Rectal smooth muscle tissue (tissue), 1 donor: ENCODE data around the gene ENPP5.
A peak's percentile ranks its signal among the peaks of the same experiment; 100 is the strongest.
"Not testable (repeated sequence)": the region's sequence is repeated elsewhere in the genome, so short reads cannot be mapped to it uniquely, and the experiment has no call there.

ENCODE experiments used
- H3K27ac ChIP-seq: one replicate; pipeline ENCODE4 v1.7.0; 2013; ENCODE audit warnings: low read depth, low read length, inconsistent platforms
- H3K27me3 ChIP-seq: one replicate; pipeline ENCODE4 v1.7.0; 2013; ENCODE audit warnings: low read length; ENCODE audit not compliant: control insufficient read depth, insufficient read depth
- H3K36me3 ChIP-seq: one replicate; pipeline ENCODE4 v1.7.0; 2013; ENCODE audit warnings: low read length; ENCODE audit not compliant: control insufficient read depth, insufficient read depth
- H3K4me1 ChIP-seq: one replicate; pipeline ENCODE4 v1.7.0; 2013; ENCODE audit warnings: low read length; ENCODE audit not compliant: control insufficient read depth, insufficient read depth
- H3K4me3 ChIP-seq: one replicate; pipeline ENCODE4 v1.7.0; 2013; ENCODE audit warnings: low read length
- H3K9ac ChIP-seq: one replicate; pipeline ENCODE4 v1.7.0; 2013; ENCODE audit warnings: low read length

Gene ENPP5

DNA sequence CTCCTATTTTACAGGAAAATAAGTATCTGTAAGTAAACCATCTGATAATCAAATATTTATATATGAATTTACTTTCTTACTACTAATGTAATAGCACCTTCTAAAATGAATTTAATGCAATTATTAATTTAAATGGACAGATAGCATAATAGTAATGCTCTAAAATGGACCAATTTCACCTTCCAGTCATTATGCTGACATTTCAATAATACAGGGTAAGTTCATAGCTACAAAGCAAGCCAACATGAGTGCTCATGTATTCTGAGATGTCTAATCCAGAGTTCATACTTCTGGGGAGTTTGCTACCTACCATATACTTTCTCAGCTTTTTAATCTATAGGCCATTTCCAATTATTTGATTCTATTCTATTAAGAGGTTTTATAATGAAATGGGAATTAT, 11.6 kb downstream of the ENPP5 start:
- Histone ChIP-seq H3K27me3 (no peaks in the 10 kb centered on the region), H3K36me3 (no peaks in the 10 kb centered on the region), H3K4me3 (no peak overlapping the region), H3K9ac (no peak overlapping the region), H3K4me1 (no peaks in the 10 kb centered on the region), H3K27ac (no peak overlapping the region)

DNA sequence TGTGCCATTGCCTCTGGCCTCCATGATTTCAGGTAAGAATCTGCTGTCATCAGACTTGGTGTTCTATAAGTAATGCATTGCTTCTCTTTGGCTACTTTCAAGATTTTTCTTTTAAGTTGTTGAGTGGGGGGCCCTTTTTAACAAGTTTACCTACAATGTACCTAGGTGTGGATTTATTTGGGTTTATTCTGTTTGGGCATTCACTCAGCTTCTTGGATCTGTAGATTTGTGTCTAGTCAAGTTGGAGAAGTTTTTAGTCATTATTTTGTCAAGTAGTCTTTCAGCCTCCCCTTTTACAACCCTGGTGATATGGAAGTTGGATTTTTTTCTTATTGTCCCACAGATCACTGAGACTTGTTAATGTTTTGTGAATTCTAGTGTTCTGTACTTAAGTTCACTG, 14.1 kb downstream of the ENPP5 start:
- H3K4me1 ChIP-seq: no peaks in the 10 kb centered on the region
- H3K36me3 ChIP-seq: no peaks in the 10 kb centered on the region
- no peak overlapping the region for H3K27ac ChIP-seq
- no peak overlapping the region for H3K4me3 ChIP-seq
- H3K27me3 ChIP-seq: no peaks in the 10 kb centered on the region
- H3K9ac ChIP-seq: no peak overlapping the region

GRCh38 chr6:46149066-46149465, 21.7 kb downstream of the ENPP5 start:
- H3K36me3 ChIP-seq, H3K4me3 ChIP-seq, H3K27me3 ChIP-seq, H3K4me1 ChIP-seq, H3K9ac ChIP-seq, H3K27ac ChIP-seq: not testable (repeated sequence)

DNA sequence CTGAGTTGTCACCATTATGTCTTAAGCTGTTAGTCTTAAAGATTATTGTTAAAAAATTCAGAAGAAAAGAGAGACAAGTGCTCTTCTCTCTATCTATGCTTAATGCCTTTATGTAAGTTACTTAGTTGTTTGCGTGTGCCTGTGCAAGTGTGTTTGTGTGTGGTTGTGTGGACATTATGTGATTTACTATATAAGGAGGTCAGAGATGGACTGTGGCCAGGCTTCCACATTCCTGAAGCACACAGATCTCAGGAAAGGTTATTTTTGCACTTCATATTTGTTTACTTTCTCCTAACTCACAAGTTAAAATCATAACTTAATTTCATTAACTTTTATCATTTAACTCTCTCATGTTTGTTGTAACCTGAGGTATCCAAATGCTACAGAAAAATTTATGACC, 26.5 kb downstream of the ENPP5 start:
- Histone ChIP-seq H3K36me3 (no peaks in the 10 kb centered on the region), H3K27ac (no peak overlapping the region), H3K4me3 (no peak overlapping the region), H3K4me1 (no peaks in the 10 kb centered on the region), H3K27me3 (no peaks in the 10 kb centered on the region), H3K9ac (no peak overlapping the region)

GRCh38 chr6:46138281-46138680, 32.5 kb downstream of the ENPP5 start:
- Histone ChIP-seq H3K27ac (no peak overlapping the region), H3K27me3 (no peaks in the 10 kb centered on the region), H3K4me3 (no peak overlapping the region), H3K36me3 (no peaks in the 10 kb centered on the region), H3K4me1 (no peaks in the 10 kb centered on the region), H3K9ac (no peak overlapping the region)

DNA sequence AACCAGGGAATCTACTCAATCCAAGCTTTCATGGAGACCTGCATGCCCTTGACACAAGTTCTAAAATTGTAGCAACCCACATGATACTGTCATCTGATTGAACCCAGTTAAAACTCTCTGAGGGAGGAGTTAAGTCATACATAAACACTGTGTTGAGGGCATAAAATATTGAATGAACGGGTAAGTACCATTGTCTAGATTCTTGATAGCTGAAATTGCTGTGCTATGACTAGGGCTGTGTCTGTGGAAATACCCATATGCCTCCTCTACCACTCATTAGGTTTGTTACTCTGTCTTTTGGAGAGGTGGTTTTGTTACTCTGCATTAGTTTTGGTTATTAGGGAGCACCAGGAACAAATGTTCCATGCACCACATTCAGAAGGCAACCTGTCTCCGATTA, 33.4 kb downstream of the ENPP5 start:
- Histone ChIP-seq H3K27me3 (no peaks in the 10 kb centered on the region), H3K9ac (no peak overlapping the region), H3K27ac (no peak overlapping the region), H3K4me3 (no peak overlapping the region), H3K4me1 (no peaks in the 10 kb centered on the region), H3K36me3 (no peaks in the 10 kb centered on the region)

DNA sequence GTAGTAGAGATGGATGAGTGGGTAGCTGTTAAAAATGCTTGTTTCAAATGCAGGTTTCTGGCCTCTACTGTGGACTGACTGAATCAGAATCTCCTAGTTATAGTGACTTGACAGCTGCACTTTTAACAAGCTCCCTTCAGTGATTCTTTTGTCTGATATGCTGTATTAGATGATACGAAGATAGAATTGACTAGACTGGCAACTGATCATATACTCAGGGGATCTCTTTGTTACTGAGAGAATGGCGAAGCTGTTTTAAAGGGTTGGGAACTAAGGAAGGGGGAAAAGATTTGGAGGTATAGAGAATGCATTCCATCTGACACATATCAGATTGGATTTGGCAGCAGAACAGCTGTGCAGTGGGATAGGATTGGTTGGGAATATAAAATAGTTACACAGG, 33.9 kb downstream of the ENPP5 start:
- no peaks in the 10 kb centered on the region for H3K36me3 ChIP-seq
- no peak overlapping the region for H3K4me3 ChIP-seq
- H3K27ac ChIP-seq: no peak overlapping the region
- no peak overlapping the region for H3K9ac ChIP-seq
- no peaks in the 10 kb centered on the region for H3K4me1 ChIP-seq
- H3K27me3 ChIP-seq: no peaks in the 10 kb centered on the region

DNA sequence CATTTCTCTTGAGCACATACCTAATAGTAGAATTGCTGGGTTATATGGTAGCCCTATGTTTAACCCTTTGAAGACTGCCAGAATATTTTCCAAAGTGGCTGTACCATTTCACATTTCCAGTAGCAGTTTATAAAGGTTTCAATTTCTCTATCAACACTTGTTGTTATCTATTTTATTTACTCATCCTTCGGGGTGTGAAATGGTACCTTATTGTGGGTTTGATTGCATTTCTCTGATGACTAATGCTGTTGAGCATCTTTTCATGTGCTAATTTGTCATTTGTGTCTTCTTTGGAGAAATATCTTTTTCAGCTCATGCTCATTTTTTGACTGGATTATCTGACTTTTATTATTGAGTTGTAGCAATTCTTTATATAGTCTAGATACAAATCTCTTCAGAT, 35.6 kb downstream of the ENPP5 start:
- Histone ChIP-seq H3K27me3 (no peaks in the 10 kb centered on the region), H3K4me1 (no peaks in the 10 kb centered on the region), H3K9ac (no peak overlapping the region), H3K4me3 (no peak overlapping the region), H3K36me3 (no peaks in the 10 kb centered on the region), H3K27ac (no peak overlapping the region)

DNA sequence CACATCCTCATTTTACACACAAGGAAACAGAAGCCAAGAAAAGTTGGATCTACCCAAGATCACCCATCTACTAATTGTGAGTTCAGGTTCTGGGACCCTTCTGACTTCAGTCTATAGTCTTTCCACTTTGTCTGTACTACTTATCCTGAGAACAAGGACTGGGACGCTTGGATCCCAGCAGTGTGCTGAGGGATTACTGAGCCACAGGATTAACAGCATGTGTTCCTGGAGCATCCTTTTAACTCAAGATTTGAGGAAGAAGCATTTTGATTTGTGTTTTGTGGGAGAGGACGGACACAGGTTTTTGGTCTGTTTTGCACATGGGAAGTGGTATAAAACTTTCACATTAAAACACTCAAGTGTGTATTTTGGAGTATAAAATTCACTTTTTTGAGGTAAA, 36.6 kb downstream of the ENPP5 start:
- Histone ChIP-seq H3K27ac (no peak overlapping the region), H3K27me3 (no peaks in the 10 kb centered on the region), H3K36me3 (no peaks in the 10 kb centered on the region), H3K9ac (no peak overlapping the region), H3K4me3 (no peak overlapping the region), H3K4me1 (no peaks in the 10 kb centered on the region)

GRCh38 chr6:46131291-46131690, 39.5 kb downstream of the ENPP5 start:
- not testable (repeated sequence) for H3K36me3 ChIP-seq, H3K9ac ChIP-seq, H3K27me3 ChIP-seq, H3K4me1 ChIP-seq, H3K27ac ChIP-seq, H3K4me3 ChIP-seq

DNA sequence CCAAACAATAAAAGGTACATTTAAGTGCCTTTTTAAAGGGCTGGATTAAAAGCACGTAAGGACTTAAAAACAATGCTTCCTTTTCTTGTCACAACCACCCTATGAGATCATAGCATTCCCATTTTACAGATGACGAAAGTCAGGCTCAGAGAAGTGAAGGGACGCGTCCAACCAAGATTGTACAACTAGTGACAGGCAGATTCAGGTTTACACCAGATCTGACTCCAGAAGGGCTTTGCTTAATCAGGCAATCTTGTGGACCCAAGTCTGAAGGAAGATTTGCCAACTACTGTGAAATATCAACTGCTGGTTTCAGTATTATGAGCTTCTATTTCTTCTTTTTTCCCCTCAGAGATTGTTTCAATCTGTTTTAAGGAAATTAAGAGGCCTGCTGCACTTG, 40.1 kb downstream of the ENPP5 start:
- Histone ChIP-seq H3K4me3 (peak overlapping the region; percentile 99), H3K36me3 (no peaks in the 10 kb centered on the region), H3K9ac (no peak overlapping the region), H3K27ac (peak overlapping the region; percentile 3), H3K27me3 (no peaks in the 10 kb centered on the region), H3K4me1 (no peaks in the 10 kb centered on the region)

DNA sequence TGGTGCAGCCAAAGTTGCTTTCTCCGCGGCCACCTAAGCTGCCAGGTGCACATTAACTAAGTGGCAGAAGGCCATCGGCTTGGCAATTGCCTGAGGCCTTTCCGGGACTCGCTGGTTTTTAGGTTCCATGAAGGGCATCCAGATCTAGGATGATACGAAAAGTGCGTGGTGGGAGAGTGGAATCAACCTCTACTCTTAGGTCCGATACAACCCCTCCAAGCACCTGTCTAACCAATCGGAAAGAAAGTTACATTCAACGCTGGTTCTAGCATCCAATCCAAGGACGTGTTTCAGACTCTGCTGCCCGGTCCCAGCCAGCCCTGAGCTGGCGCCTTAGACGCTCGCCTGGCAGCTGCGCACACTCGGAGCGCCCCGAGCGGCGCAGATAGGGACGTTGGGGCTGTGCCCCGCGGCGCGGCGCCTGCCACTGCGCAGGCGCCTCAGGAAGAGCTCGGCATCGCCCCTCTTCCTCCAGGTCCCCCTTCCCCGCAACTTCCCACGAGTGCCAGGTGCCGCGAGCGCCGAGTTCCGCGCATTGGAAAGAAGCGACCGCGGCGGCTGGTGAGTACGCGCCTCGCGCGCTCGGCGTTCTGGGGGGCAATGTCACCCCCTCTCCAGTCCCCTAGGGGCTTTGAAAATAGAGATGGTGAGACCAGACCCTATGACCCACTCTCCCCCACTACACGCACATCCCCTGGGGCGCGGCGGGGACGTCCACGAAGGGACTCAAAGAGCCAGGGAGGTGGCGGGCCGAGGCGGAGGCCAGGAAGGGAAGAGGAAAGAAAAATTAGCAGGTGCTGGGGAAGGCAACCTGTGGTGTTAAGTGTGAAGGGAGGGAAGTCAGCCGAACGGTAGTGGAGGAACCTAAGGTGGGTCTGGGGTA, 40.9 kb downstream of the ENPP5 start, which contains the start of gene ENPP4:
TSS of gene ENPP4 (plus strand) at position 361 of the 883 bp plus-strand sequence. CDS start 9,595 bp downstream, outside the sequence.
- Histone ChIP-seq H3K27me3 (no peaks in the 10 kb centered on the region), H3K9ac (peak within 1 kb of the TSS; percentile 88), H3K36me3 (no peaks in the 10 kb centered on the region), H3K4me1 (no peaks in the 10 kb centered on the region), H3K4me3 (peak within 1 kb of the TSS; percentile 99), H3K27ac (peak within 1 kb of the TSS; percentile 73)

GRCh38 chr6:46129291-46129628, 41.5 kb downstream of the ENPP5 start:
- Histone ChIP-seq H3K27ac (peak overlapping the region; percentile 64), H3K36me3 (no peaks in the 10 kb centered on the region), H3K9ac (peak overlapping the region; percentile 88), H3K4me3 (peak overlapping the region; percentile 99), H3K27me3 (no peaks in the 10 kb centered on the region), H3K4me1 (no peaks in the 10 kb centered on the region)
